ENCODE results near the gene C6orf136. TPM values are rescaled to one million over a fixed set of nuclear protein-coding genes. Genes with fewer than 3 reads are reported as not detected.
A peak's percentile ranks its signal among the peaks of the same experiment; 100 is the strongest.

Gene C6orf136
- total RNA-seq, 1 experiment from 2014 or later, result 25.4 TPM

DNA sequence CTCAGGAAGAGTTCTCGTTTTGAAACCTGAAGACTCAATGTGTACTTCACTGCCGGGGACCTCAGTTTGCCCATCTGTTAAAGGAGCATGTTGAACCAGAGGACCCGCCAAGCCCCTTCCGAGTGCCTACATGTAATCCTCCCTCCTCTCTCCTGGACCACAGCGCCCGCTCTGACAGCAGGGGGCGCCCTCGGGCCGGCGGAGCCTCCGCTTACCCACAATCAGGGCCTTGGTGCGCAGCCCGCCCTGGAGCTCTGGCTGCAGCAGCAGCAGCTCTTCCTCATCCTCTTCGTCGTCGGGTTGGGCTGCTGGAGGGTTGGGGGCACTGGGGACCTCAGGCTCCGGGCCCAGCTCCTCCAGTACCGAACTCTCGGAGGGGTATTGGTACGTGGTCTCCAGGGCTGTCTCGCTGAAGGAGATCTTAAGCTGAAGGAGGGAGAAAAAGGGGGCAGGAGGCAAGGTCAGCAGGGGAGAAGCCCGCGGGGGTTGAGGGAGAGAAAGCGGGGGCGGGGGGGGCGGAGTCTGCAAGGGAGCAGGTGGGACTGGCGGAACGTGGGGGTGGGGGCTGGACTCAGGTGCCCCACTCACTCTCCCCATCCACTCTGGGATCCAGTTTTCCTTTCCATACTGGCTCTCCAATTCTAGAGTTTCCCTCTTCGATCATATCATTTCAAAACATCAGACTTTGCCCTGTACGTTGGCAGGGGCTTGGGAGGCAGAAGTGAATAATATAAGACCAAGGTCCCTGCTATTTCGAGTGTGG, 32.2 kb downstream of the C6orf136 start:
- no peak overlapping the region for H3K27ac Mint-ChIP-seq (ENCODE audit: unreplicated experiment)
- Histone ChIP-seq H3K9me3 (no peaks in the 10 kb centered on the region), H3K27me3 (replicated peaks; ENCODE audit: control insufficient read depth, insufficient read depth, low read length) (no peaks in the 10 kb centered on the region), H3K4me3 (ENCODE audit: low read depth, low read length) (no peak overlapping the region), H3K4me1 (0 out of 2 replicates have a peak, but pooled peaks cover 4% of the 10 kb centered on the region), H3K36me3 (ENCODE audit: control insufficient read depth, insufficient read depth, low read length) (no peaks in the 10 kb centered on the region)
- no peak overlapping the region for H3K4me3 Mint-ChIP-seq (ENCODE audit: unreplicated experiment)
- no peaks in the 10 kb centered on the region for H3K9me3 Mint-ChIP-seq (ENCODE audit: unreplicated experiment)
- peak; percentile 68 to 86 for DNase-seq
- no peaks in the 10 kb centered on the region for H3K27me3 Mint-ChIP-seq (ENCODE audit: insufficient read depth, unreplicated experiment)
- TF ChIP-seq, protein P1, sequence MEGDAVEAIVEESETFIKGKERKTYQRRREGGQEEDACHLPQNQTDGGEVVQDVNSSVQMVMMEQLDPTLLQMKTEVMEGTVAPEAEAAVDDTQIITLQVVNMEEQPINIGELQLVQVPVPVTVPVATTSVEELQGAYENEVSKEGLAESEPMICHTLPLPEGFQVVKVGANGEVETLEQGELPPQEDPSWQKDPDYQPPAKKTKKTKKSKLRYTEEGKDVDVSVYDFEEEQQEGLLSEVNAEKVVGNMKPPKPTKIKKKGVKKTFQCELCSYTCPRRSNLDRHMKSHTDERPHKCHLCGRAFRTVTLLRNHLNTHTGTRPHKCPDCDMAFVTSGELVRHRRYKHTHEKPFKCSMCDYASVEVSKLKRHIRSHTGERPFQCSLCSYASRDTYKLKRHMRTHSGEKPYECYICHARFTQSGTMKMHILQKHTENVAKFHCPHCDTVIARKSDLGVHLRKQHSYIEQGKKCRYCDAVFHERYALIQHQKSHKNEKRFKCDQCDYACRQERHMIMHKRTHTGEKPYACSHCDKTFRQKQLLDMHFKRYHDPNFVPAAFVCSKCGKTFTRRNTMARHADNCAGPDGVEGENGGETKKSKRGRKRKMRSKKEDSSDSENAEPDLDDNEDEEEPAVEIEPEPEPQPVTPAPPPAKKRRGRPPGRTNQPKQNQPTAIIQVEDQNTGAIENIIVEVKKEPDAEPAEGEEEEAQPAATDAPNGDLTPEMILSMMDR (IDR thresholded peaks at IDR 0.05; ENCODE audit: insufficient read depth in 1 of 2, low read depth in 1 of 2, low read length in 1 of 2, severe bottlenecking in 1 of 2, unreplicated experiment in 1 of 2), result peak; percentile 81 to 95
- H3K4me1 Mint-ChIP-seq (ENCODE audit: low read depth, unreplicated experiment), result peaks cover 4% of the 10 kb centered on the region
- peaks cover 14% of the 10 kb centered on the region for H3K36me3 Mint-ChIP-seq (ENCODE audit: insufficient read depth, unreplicated experiment)
- intact Hi-C loops (cut with micrococcal nuclease; ENCODE audit: unreplicated experiment), result loop anchor here (1.0 kb wide), 2 partner anchors 38 to 43 kb away; partner anchors contain the start of gene MDC1
- ChIA-PET POLR2A (interaction anchor here (0.5 to 1.2 kb wide), 3 partner anchors 38 to 64 kb away, joined by 3 to 5 read pairs (median 4); partner anchors contain the start of gene MDC1), CTCF (interaction anchor here (0.5 to 2.0 kb wide), 13 partner anchors 9 to 408 kb away, joined by 3 to 28 read pairs (median 4); partner anchors contain the start of genes MDC1 and NRM)
- no TSS peak for BruUV-seq (replicated peaks)

DNA sequence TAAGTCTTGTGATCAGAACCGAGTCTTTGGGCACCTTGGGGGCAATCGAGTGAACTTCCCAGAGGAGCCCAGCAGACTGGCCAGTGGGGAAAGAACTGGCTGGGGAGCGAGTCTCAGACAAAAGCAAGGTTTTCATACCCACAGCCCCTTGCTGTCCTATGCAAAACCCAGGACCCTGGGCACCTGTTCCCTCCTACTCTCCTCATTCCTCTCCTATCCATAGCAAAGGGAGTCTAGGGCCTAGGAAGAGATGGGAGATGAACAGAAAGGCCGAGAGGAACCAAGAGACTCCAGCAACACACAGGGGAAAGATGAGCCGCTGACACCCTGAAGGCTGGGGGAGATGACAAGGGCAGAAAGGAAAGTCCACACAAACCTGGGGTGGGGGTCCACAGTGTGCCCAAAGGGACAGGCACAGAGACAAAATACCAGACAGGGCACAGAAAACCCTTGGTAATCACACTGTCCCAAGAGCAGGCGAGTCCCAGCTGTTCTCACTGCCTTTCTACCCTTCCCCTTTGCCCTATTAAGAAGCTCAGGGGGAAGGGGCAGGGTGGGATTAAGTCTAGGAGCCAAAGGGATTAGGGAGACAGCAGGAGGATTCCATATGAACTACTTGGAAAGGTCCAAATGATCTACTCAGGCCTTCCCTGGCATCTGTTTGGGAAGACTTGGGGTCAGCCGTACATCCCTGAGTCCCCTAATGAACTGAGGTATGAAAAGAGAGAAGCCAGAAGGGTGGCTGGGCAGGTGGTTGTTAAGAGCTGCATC, 33.0 kb downstream of the C6orf136 start:
- H3K36me3 Mint-ChIP-seq (ENCODE audit: insufficient read depth, unreplicated experiment), result peaks cover 14% of the 10 kb centered on the region
- peaks cover 6% of the 10 kb centered on the region for H3K4me1 Mint-ChIP-seq (ENCODE audit: low read depth, unreplicated experiment)
- H3K27ac Mint-ChIP-seq (ENCODE audit: unreplicated experiment), result no peak overlapping the region
- ChIA-PET POLR2A (interaction anchor here (0.6 to 1.2 kb wide), 2 partner anchors 16 to 37 kb away, joined by 3 read pairs; partner anchors contain the start of gene MDC1), CTCF (interaction anchor here (0.8 to 2.0 kb wide), 5 partner anchors 8 to 407 kb away, joined by 4 to 28 read pairs (median 17); partner anchors contain the start of gene MDC1)
- H3K27me3 Mint-ChIP-seq (ENCODE audit: insufficient read depth, unreplicated experiment), result no peaks in the 10 kb centered on the region
- intact Hi-C loops (cut with micrococcal nuclease; ENCODE audit: unreplicated experiment), result loop anchor here (1.0 kb wide), 2 partner anchors 37 to 42 kb away; partner anchors contain the start of gene MDC1
- no peaks in the 10 kb centered on the region for H3K9me3 Mint-ChIP-seq (ENCODE audit: unreplicated experiment)
- H3K9me3 ChIP-seq, result no peaks in the 10 kb centered on the region
- BruUV-seq (replicated peaks), result no TSS peak
- H3K27me3 ChIP-seq (replicated peaks; ENCODE audit: control insufficient read depth, insufficient read depth, low read length), result no peaks in the 10 kb centered on the region
- H3K4me1 ChIP-seq, result 0 out of 2 replicates have a peak, but pooled peaks cover 4% of the 10 kb centered on the region
- H3K4me3 Mint-ChIP-seq (ENCODE audit: unreplicated experiment), result no peak overlapping the region
- TF ChIP-seq, protein P1 (IDR thresholded peaks at IDR 0.05; ENCODE audit: insufficient read depth in 1 of 2, low read depth in 1 of 2, low read length in 1 of 2, severe bottlenecking in 1 of 2, unreplicated experiment in 1 of 2), result no peak
- no peak for DNase-seq
- H3K4me3 ChIP-seq (ENCODE audit: low read depth, low read length), result no peak overlapping the region
- no peaks in the 10 kb centered on the region for H3K36me3 ChIP-seq (ENCODE audit: control insufficient read depth, insufficient read depth, low read length)

DNA sequence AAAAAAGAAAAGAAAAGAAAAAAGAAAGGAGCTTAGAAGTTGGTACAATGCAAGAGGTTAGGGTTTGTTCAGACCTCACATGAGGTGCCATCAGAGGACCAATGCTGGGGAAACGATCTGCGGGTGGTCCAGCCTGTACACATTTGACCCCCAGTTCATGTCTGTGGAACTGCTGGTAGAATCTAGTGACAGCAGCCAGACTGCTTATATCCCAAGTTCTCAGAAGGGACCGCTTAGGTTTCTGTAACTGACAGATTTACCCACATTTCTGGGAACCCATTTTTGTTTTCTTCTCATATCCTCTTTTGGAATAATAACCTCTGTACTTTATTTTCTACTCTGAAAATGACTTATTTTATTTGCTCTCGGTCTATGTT, 34.8 kb downstream of the C6orf136 start:
- ChIA-PET POLR2A (no interaction called here), CTCF (no interaction called here)
- H3K4me1 Mint-ChIP-seq (ENCODE audit: low read depth, unreplicated experiment), result peaks cover 13% of the 10 kb centered on the region
- intact Hi-C loops (cut with micrococcal nuclease; ENCODE audit: unreplicated experiment), result no loop called here
- peaks cover 13% of the 10 kb centered on the region for H3K36me3 Mint-ChIP-seq (ENCODE audit: insufficient read depth, unreplicated experiment)
- no peak for DNase-seq
- TF ChIP-seq, protein P1 (IDR thresholded peaks at IDR 0.05; ENCODE audit: insufficient read depth in 1 of 2, low read depth in 1 of 2, low read length in 1 of 2, severe bottlenecking in 1 of 2, unreplicated experiment in 1 of 2), result no peak
- no peaks in the 10 kb centered on the region for H3K9me3 ChIP-seq
- no peaks in the 10 kb centered on the region for H3K9me3 Mint-ChIP-seq (ENCODE audit: unreplicated experiment)
- H3K4me1 ChIP-seq, result 0 out of 2 replicates have a peak, but pooled peaks cover 4% of the 10 kb centered on the region
- no peak overlapping the region for H3K4me3 Mint-ChIP-seq (ENCODE audit: unreplicated experiment)
- H3K27me3 ChIP-seq (replicated peaks; ENCODE audit: control insufficient read depth, insufficient read depth, low read length), result no peaks in the 10 kb centered on the region
- H3K4me3 ChIP-seq (ENCODE audit: low read depth, low read length), result no peak overlapping the region
- H3K27me3 Mint-ChIP-seq (ENCODE audit: insufficient read depth, unreplicated experiment), result no peaks in the 10 kb centered on the region
- H3K27ac Mint-ChIP-seq (ENCODE audit: unreplicated experiment), result no peak overlapping the region
- BruUV-seq (replicated peaks), result no TSS peak
- H3K36me3 ChIP-seq (ENCODE audit: control insufficient read depth, insufficient read depth, low read length), result no peaks in the 10 kb centered on the region
